ENCODE measurements around the gene DCLK1. TPM values are rescaled to one million over a fixed set of nuclear protein-coding genes. Genes with fewer than 3 reads are reported as not detected.
"Not testable (repeated sequence)": the region's sequence is repeated elsewhere in the genome, so short reads cannot be mapped to it uniquely, and the experiment has no call there.

The DCLK1 gene
- total RNA-seq, 1 donor from 2014 or later: 9.1 TPM

- Mint-ChIP-seq H3K4me3 (ENCODE audit: unreplicated experiment) (no peak overlapping the region), H3K4me1 (ENCODE audit: unreplicated experiment) (no peaks in the 10 kb centered on the region), H3K36me3 (ENCODE audit: unreplicated experiment) (no peaks in the 10 kb centered on the region), H3K27ac (ENCODE audit: unreplicated experiment) (no peak overlapping the region), H3K9me3 (ENCODE audit: unreplicated experiment) (no peaks in the 10 kb centered on the region), H3K27me3 (ENCODE audit: unreplicated experiment) (peaks cover 22% of the 10 kb centered on the region)
- TF ChIP-seq, protein P1, sequence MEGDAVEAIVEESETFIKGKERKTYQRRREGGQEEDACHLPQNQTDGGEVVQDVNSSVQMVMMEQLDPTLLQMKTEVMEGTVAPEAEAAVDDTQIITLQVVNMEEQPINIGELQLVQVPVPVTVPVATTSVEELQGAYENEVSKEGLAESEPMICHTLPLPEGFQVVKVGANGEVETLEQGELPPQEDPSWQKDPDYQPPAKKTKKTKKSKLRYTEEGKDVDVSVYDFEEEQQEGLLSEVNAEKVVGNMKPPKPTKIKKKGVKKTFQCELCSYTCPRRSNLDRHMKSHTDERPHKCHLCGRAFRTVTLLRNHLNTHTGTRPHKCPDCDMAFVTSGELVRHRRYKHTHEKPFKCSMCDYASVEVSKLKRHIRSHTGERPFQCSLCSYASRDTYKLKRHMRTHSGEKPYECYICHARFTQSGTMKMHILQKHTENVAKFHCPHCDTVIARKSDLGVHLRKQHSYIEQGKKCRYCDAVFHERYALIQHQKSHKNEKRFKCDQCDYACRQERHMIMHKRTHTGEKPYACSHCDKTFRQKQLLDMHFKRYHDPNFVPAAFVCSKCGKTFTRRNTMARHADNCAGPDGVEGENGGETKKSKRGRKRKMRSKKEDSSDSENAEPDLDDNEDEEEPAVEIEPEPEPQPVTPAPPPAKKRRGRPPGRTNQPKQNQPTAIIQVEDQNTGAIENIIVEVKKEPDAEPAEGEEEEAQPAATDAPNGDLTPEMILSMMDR (IDR thresholded peaks at IDR 0.05): no peak
- no peak for DNase-seq (ENCODE audit: extremely low spot score, unreplicated experiment)
Observed at GRCh38 chr13:36082806-36083205, 48.4 kb downstream of the DCLK1 start.

DNA sequence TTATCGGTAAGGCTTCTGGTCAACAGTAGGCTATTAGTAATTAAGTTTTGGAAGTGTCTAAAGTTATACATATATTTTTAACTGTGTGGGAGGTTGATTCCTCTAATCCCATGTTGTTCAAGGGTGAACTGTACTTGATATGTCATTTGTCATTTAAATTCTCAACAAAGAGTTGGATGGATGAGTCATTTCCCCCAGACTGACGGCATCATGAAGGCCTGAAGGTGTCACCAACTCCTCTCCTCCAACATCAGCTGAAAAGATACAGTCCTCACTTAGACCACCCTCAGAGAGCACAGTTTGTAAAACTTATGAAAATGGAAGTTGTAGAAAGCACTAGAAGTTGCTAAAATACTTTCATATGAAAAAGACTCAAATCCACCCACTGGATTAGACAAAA is 48.8 kb downstream of the DCLK1 start:
- Mint-ChIP-seq H3K9me3 (ENCODE audit: unreplicated experiment) (no peaks in the 10 kb centered on the region), H3K27ac (ENCODE audit: unreplicated experiment) (no peak overlapping the region), H3K4me3 (ENCODE audit: unreplicated experiment) (no peak overlapping the region), H3K27me3 (ENCODE audit: unreplicated experiment) (peaks cover 24% of the 10 kb centered on the region), H3K4me1 (ENCODE audit: unreplicated experiment) (no peaks in the 10 kb centered on the region), H3K36me3 (ENCODE audit: unreplicated experiment) (no peaks in the 10 kb centered on the region)
- TF ChIP-seq, protein P1 (IDR thresholded peaks at IDR 0.05): no peak
- no peak for DNase-seq (ENCODE audit: extremely low spot score, unreplicated experiment)

DNA sequence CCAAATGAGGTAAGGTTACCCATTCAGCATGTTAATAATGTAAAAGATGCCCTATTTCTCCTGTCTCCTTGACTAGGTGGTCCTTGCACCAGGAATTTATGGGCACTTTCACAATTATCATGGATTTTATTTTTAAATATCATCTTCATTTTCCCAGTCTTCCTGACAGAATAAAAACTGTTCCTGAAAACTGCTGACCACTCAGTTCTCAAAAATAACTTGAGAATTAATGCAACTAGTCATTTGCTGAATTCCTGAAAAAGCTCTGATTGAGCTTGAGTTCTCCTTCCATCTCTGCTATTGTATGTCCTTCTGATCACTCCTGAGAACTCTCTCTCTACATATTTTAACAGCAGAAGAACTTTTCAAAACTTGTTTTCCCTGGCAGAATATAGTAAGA is 55.0 kb downstream of the DCLK1 start:
- no peak for DNase-seq (ENCODE audit: extremely low spot score, unreplicated experiment)
- Mint-ChIP-seq H3K4me3 (ENCODE audit: unreplicated experiment) (no peak overlapping the region), H3K27me3 (ENCODE audit: unreplicated experiment) (peaks cover 23% of the 10 kb centered on the region), H3K4me1 (ENCODE audit: unreplicated experiment) (no peaks in the 10 kb centered on the region), H3K9me3 (ENCODE audit: unreplicated experiment) (no peaks in the 10 kb centered on the region), H3K36me3 (ENCODE audit: unreplicated experiment) (no peaks in the 10 kb centered on the region), H3K27ac (ENCODE audit: unreplicated experiment) (no peak overlapping the region)
- TF ChIP-seq, protein P1 (IDR thresholded peaks at IDR 0.05): no peak

DNA sequence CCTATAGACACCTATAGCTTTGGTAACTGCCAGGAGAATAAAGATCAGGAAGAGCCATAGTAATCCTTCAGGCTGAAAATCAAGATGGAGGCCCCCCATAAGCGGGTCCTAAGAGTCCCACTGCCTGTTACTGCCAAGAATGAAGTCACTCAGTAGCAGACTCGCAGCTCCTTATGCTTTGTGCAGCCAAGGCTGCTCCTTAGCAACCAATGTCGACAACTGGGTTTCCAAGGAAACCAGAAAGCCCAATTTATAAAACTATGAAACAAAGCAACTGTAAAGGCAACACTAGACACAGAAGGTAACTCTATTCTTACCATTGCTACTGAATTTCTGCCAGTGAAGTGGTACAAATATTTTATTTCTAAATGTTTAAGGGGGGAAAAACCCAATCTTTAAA is 56.5 kb downstream of the DCLK1 start:
- H3K9me3 Mint-ChIP-seq (ENCODE audit: unreplicated experiment): no peaks in the 10 kb centered on the region
- H3K4me1 Mint-ChIP-seq (ENCODE audit: unreplicated experiment): no peaks in the 10 kb centered on the region
- no peaks in the 10 kb centered on the region for H3K36me3 Mint-ChIP-seq (ENCODE audit: unreplicated experiment)
- no peak for DNase-seq (ENCODE audit: extremely low spot score, unreplicated experiment)
- H3K4me3 Mint-ChIP-seq (ENCODE audit: unreplicated experiment): no peak overlapping the region
- no peak overlapping the region for H3K27ac Mint-ChIP-seq (ENCODE audit: unreplicated experiment)
- H3K27me3 Mint-ChIP-seq (ENCODE audit: unreplicated experiment): peaks cover 26% of the 10 kb centered on the region
- TF ChIP-seq, protein P1 (IDR thresholded peaks at IDR 0.05): no peak

GRCh38 chr13:36072152-36072935 is 58.8 kb downstream of the DCLK1 start:
- no peaks in the 10 kb centered on the region for H3K4me1 Mint-ChIP-seq (ENCODE audit: unreplicated experiment)
- DNase-seq (ENCODE audit: extremely low spot score, unreplicated experiment): no peak
- TF ChIP-seq, protein P1 (IDR thresholded peaks at IDR 0.05): no peak
- H3K27ac Mint-ChIP-seq (ENCODE audit: unreplicated experiment): no peak overlapping the region
- peaks cover 21% of the 10 kb centered on the region for H3K27me3 Mint-ChIP-seq (ENCODE audit: unreplicated experiment)
- H3K9me3 Mint-ChIP-seq (ENCODE audit: unreplicated experiment): no peaks in the 10 kb centered on the region
- no peaks in the 10 kb centered on the region for H3K36me3 Mint-ChIP-seq (ENCODE audit: unreplicated experiment)
- H3K4me3 Mint-ChIP-seq (ENCODE audit: unreplicated experiment): no peak overlapping the region

DNA sequence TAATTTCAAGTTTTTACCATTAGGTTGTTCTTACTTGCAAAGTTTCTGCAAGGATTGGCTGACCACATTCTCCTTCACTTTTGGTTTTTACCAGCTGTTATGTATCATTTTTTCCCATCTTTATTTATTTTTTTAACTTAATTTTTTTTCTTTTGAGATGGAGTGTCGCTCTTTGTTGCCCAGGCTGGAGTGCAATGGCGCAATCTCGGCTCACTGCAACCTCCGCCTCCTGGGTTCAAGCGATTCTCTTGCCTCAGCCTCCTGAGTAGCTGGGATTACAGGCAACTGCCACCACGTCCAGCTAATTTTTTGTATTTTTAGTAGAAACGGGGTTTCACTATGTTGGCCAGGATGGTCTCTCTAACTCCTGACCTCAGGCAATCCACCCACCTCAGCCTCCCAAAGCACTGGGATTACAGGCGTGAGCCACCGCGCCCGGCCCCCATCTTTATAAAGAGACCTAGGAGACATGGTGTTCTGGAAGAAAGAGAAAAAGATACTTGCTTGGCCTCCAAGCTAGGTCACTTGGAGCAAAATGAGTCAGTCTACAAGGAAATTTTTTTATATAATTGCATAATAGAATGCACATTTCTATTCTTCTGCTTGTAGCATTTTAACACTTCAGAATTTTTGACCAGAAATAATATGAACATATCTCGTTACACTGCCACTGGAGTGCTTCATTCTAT is 60.5 kb downstream of the DCLK1 start:
- not testable (repeated sequence) for H3K4me3 Mint-ChIP-seq (ENCODE audit: unreplicated experiment); H3K9me3 Mint-ChIP-seq (ENCODE audit: unreplicated experiment); H3K4me1 Mint-ChIP-seq (ENCODE audit: unreplicated experiment); DNase-seq (ENCODE audit: extremely low spot score, unreplicated experiment); H3K27ac Mint-ChIP-seq (ENCODE audit: unreplicated experiment); H3K36me3 Mint-ChIP-seq (ENCODE audit: unreplicated experiment)
- peaks cover 15% of the 10 kb centered on the region for H3K27me3 Mint-ChIP-seq (ENCODE audit: unreplicated experiment)
